Measurements from ENCODE around the gene CAMTA1. TPM values are rescaled to one million over a fixed set of nuclear protein-coding genes. Genes with fewer than 3 reads are reported as not detected.
"Not testable (repeated sequence)": the region's sequence is repeated elsewhere in the genome, so short reads cannot be mapped to it uniquely, and the experiment has no call there.

CAMTA1 gene
- total RNA-seq, 4 donors from 2014 or later, result 86.3 to 170 (median 132) TPM

DNA sequence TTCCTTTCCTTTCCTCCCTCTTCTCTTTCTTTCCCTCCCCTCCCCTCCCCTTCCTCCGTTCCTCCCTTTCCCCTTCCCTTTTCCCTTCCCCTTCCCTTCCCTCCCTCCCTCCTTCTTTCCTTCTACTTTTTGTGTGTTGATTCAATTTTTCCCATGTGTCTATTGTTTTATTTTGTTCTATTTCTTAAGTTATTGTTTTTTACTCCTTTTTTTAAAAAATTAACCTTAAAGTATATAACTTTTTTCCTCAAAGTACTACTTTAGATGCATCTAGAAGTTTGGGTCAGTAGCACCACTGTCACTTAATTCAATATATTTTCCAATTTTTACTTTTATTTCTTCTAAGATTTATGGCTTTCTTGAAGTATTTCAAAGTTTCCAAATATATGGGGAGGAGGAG is 537.7 kb downstream of the CAMTA1 start:
- no peak overlapping the region for H3K27ac ChIP-seq
- WGBS, 2 donors (ENCODE audit: low coverage in 1 of 2), result 60 to 83% methylated on average over 1 of the region's 1 CpG
- H3K27me3 ChIP-seq, result no peaks in the 10 kb centered on the region
- H3K9me3 ChIP-seq, result peaks cover 0 to 7% (median 0%) of the 10 kb centered on the region in 3 donors
- no peak for TF ChIP-seq POLR2A (IDR thresholded peaks at IDR 0.05)
- no peak for ATAC-seq
- no peak overlapping the region for H3K4me3 ChIP-seq
- H3K4me1 ChIP-seq, result no peaks in the 10 kb centered on the region
- no peaks in the 10 kb centered on the region for H3K36me3 ChIP-seq

GRCh38 chr1:7325254-7325653 is 540.0 kb downstream of the CAMTA1 start:
- Histone ChIP-seq H3K27me3 (peaks cover 4% of the 10 kb centered on the region), H3K36me3 (no peaks in the 10 kb centered on the region), H3K4me1 (no peaks in the 10 kb centered on the region), H3K27ac (no peak overlapping the region), H3K4me3 (no peak overlapping the region), H3K9me3 (peaks cover 0 to 12% (median 0%) of the 10 kb centered on the region in 3 donors)
- TF ChIP-seq EP300 (IDR thresholded peaks at IDR 0.05) (no peak), POLR2A (IDR thresholded peaks at IDR 0.05) (no peak), POLR2AphosphoS5 (IDR thresholded peaks at IDR 0.05) (no peak)
- TF ChIP-seq, protein P1, sequence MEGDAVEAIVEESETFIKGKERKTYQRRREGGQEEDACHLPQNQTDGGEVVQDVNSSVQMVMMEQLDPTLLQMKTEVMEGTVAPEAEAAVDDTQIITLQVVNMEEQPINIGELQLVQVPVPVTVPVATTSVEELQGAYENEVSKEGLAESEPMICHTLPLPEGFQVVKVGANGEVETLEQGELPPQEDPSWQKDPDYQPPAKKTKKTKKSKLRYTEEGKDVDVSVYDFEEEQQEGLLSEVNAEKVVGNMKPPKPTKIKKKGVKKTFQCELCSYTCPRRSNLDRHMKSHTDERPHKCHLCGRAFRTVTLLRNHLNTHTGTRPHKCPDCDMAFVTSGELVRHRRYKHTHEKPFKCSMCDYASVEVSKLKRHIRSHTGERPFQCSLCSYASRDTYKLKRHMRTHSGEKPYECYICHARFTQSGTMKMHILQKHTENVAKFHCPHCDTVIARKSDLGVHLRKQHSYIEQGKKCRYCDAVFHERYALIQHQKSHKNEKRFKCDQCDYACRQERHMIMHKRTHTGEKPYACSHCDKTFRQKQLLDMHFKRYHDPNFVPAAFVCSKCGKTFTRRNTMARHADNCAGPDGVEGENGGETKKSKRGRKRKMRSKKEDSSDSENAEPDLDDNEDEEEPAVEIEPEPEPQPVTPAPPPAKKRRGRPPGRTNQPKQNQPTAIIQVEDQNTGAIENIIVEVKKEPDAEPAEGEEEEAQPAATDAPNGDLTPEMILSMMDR (IDR thresholded peaks at IDR 0.05), result no peak
- 73 to 82% methylated on average over 3 of the region's 3 CpGs for WGBS, 2 donors (ENCODE audit: low coverage in 1 of 2)
- ATAC-seq, result no peak

- Histone ChIP-seq H3K27ac (no peak overlapping the region), H3K36me3 (no peaks in the 10 kb centered on the region), H3K4me1 (no peaks in the 10 kb centered on the region), H3K27me3 (peaks cover 9% of the 10 kb centered on the region), H3K9me3 (peaks cover 0 to 12% (median 0%) of the 10 kb centered on the region in 3 donors), H3K4me3 (no peak overlapping the region)
- 45 to 63% methylated on average over 2 of the region's 2 CpGs for WGBS, 2 donors (ENCODE audit: low coverage in 1 of 2)
- no peak for TF ChIP-seq POLR2AphosphoS5 (IDR thresholded peaks at IDR 0.05)
- TF ChIP-seq EP300 (IDR thresholded peaks at IDR 0.05), result no peak
- TF ChIP-seq, protein P1 (IDR thresholded peaks at IDR 0.05), result no peak
- TF ChIP-seq POLR2A (IDR thresholded peaks at IDR 0.05), result no peak
- ATAC-seq, result no peak
Measured at GRCh38 chr1:7326366-7326765, 541.1 kb downstream of the CAMTA1 start.

DNA sequence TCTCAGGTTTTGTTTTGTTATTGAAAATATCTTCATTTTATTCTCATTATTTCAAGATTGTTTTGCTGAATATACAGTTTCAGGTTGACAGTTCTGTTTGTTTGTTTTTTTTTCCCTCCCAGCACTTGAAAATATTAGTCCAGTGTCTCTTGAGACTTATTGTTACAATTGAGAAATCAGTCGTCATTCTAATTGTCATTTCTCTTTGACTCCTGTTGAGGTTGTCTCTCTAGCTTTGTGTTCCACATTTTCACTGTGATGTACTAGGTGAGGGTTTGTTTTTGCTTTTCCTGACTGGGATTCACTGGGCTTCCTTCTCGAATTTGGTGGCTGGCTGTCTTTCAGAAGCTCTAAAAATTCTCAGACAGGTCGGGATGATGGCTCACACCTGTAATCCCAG is 542.6 kb downstream of the CAMTA1 start:
- no peak for ATAC-seq
- Histone ChIP-seq H3K4me1 (no peaks in the 10 kb centered on the region), H3K36me3 (no peaks in the 10 kb centered on the region), H3K27ac (no peak overlapping the region), H3K4me3 (no peak overlapping the region), H3K9me3 (peaks cover 0 to 12% (median 0%) of the 10 kb centered on the region in 3 donors), H3K27me3 (peaks cover 11% of the 10 kb centered on the region)
- TF ChIP-seq EP300 (IDR thresholded peaks at IDR 0.05), result no peak
- TF ChIP-seq, protein P1 (IDR thresholded peaks at IDR 0.05), result no peak
- no peak for TF ChIP-seq POLR2AphosphoS5 (IDR thresholded peaks at IDR 0.05)
- TF ChIP-seq POLR2A (IDR thresholded peaks at IDR 0.05), result no peak
- WGBS, 2 donors (ENCODE audit: low coverage in 1 of 2), result 55% methylated on average over 3 of the region's 3 CpGs; no CpG with 5 or more reads in 1 of the 2 donors

GRCh38 chr1:7329868-7330615 is 544.8 kb downstream of the CAMTA1 start:
- WGBS, 2 donors (ENCODE audit: low coverage in 1 of 2), result 86 to 100% methylated on average over 3 to 10 of the region's 15 CpGs
- ATAC-seq, result no peak
- TF ChIP-seq POLR2AphosphoS5 (IDR thresholded peaks at IDR 0.05) (no peak), EP300 (IDR thresholded peaks at IDR 0.05) (no peak), POLR2A (IDR thresholded peaks at IDR 0.05) (no peak)
- TF ChIP-seq, protein P1 (IDR thresholded peaks at IDR 0.05), result no peak
- Histone ChIP-seq H3K27me3 (peaks cover 11% of the 10 kb centered on the region), H3K4me1 (peaks cover 0 to 17% (median 0%) of the 10 kb centered on the region in 3 donors), H3K4me3 (no peak overlapping the region), H3K36me3 (no peaks in the 10 kb centered on the region), H3K27ac (no peak overlapping the region), H3K9me3 (peaks cover 0 to 12% (median 0%) of the 10 kb centered on the region in 3 donors)

GRCh38 chr1:7330726-7331125 is 545.5 kb downstream of the CAMTA1 start:
- not testable (repeated sequence) for ATAC-seq, H3K36me3 ChIP-seq, H3K27ac ChIP-seq, H3K4me3 ChIP-seq
- Histone ChIP-seq H3K9me3 (peaks cover 0 to 12% (median 0%) of the 10 kb centered on the region in 3 donors), H3K4me1 (peaks cover 0 to 17% (median 0%) of the 10 kb centered on the region in 3 donors), H3K27me3 (peaks cover 11% of the 10 kb centered on the region)
- WGBS, 2 donors (ENCODE audit: low coverage in 1 of 2), result 60 to 90% methylated on average over 1 to 3 of the region's 7 CpGs
